Measurements from ENCODE around the gene LPCAT1.
"Not testable (repeated sequence)": the region's sequence is repeated elsewhere in the genome, so short reads cannot be mapped to it uniquely, and the experiment has no call there.

The LPCAT1 gene

GRCh38 chr5:1429066-1429465 is 94.7 kb downstream of the LPCAT1 start:
- DNase-seq (ENCODE audit: low spot score): no peak

DNA sequence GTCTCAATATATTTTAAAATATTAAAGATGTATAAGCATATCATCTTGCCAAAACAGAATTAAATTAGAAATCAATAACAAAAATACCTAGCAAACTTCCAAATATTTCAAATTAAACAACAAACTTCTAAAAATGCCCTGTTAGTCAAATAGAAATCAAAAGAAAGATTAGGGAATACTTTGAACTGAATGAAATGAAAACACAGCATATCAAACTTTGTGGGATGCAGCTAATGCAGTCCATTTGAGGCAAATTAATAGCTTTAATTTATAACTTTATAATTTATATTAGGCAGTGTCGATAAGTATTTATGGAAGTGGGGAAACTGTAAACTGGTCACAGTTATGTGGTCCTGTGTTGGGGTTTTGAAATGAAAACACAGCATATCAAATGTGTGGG is 95.7 kb downstream of the LPCAT1 start:
- DNase-seq (ENCODE audit: low spot score): no peak

DNA sequence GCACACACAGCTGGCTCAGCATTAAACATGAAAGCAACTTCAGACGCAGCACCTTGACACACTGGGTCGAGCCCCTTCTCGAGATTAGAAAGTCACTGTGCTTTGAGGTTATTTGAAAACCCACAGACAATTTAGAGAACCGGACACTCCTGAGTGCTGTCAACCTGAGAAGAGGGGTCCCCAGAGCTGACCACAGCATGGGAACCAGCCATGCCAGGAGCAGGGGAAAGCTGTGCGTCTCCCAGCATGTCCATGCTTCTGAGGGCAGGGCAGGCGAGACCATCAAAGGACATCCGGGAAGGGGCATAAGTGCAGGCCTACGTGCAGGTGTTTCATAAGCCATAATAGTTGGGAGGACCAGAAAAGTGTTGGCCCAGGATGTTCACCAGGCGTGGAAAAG is 99.0 kb downstream of the LPCAT1 start:
- no peak for DNase-seq (ENCODE audit: low spot score)

DNA sequence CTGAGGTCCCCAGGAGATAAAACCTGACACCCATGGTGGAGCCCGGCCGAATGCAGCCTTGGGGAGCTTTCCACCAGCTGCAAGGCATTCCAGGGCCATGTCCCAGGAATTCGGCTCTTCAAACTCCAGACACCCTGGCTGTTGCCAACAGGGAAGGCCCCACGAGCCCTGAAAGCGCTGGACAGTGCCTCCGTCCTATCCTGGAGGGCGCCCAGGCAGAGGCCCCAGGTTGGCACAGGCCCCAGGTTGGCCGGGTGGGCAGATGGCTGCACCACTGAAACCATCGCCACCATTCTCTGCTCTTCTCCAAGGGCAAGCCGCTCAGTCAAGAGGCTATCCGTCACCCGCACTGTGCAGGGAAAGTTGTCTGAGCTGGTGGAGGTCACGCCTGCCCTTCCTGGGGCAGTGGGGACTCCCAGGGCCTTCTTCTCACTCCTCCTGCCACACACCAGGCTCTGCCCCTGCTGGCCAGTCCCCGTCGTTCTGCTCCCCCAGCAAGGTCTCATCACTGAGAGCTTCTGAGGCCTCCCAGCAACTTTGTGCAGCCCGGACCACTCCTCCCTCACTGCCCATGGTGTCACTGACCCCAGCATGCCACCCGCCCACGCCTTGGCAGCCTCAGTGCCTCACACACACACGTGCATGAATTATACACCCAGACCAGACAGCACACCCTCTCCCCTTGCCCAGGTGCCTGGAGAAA is 99.7 kb downstream of the LPCAT1 start:
- DNase-seq (ENCODE audit: low spot score): no peak

DNA sequence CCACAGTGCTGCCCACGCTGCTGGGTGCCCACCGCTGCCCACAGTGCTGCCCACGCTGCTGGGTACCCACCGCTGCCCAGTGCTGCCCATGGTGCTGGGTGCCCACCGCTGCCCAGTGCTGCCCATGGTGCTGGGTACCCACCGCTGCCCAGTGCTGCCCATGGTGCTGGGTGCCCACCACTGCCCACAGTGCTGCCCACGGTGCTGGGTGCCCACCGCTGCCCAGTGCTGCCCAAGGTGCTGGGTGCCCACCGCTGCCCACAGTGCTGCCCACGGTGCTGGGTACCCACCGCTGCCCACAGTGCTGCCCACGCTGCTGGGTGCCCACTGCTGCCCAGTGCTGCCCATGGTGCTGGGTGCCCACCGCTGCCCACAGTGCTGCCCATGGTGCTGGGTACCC is 101.2 kb downstream of the LPCAT1 start:
- DNase-seq (ENCODE audit: low spot score): not testable (repeated sequence)

DNA sequence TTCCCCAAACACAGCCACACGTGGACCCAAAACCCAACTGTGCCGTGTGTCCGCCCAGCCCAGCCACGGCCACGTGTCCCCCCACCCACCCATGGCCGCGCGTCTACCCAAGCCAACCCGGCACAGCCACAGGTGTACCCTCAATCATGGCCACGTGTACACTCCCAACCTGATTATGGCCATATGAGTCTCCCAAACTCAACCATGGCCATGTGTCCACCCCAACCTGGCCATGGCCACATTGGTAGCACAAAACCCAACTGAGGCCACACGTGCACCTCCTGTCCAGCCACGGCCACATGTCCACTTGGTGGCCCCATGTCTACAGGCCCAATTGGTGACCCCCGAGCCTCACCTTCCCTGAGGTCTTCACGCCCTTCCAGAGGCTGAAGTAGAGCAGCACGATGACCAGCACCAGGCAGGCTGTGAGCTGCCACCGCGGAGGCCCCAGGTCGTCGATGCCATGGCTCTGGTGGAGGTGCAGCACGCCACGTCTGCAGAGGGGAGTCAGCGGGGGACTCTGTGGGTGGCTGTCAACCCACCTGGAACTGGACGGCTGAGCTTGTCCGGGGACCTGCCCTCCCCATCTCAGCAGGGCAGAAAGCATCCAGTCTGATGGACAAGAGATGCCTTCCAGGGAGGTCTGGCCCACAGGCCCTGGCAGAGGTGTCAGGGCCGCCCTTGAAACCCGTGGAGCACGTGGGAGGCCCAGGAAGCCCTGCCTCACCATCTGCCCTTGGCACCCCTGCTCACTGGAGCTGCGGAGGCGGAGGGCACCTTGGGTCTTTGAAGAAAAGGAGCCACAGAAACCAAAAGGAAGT is 102.0 kb downstream of the LPCAT1 start:
- DNase-seq (ENCODE audit: low spot score): no peak

GRCh38 chr5:1420211-1421195 is 103.3 kb downstream of the LPCAT1 start:
- DNase-seq (ENCODE audit: low spot score): no peak

DNA sequence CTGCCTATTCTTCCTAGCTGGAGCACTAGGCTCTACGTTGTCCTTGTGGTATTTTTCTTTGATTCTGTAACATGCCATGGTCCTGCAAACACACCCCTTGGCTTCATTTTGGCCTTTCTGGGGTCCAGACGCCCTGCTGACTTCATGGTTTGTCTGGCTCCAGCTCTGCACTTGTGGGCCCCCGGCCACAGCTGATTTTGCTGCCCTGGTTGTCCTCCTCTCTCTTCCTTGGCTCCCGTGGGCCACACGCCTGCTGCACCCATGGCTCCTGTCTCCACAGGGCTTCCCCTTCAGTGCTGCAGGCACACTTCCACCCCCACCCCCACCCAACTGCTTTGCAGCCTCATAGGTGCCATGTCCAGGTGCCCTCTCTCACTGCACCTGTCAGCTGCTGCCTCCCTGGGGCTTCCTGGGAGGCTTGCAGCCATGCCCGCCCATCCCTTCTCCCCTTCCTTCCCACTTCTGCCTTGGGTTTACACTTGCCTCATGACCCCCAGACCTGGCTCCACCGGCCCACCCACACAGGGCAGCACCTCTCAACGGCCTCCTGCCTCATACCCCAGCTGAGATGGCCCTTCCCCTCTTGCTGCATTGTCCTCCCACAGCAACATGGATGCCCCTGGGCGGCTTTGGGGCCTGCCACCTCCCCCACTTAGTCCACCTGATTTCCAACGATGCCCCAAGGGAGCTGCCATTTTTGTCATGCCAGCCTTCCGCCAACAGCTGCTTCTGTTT is 104.1 kb downstream of the LPCAT1 start:
- DNase-seq (ENCODE audit: low spot score): no peak

DNA sequence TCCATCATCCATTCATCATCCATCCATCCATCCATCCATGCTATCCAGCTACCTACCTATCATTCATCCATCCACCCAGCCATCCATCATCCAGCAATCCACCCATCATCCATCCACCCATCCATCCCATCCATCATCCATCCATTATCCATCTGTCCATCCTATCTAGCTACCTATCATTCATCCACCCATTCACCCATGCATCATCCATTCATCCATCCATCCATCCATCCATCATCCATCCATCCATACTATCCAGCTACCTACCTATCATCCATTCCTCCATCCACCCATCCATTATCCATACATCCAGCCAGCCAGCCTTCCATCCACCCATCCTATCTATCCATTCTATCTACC is 104.9 kb downstream of the LPCAT1 start:
- DNase-seq (ENCODE audit: low spot score): no peak

DNA sequence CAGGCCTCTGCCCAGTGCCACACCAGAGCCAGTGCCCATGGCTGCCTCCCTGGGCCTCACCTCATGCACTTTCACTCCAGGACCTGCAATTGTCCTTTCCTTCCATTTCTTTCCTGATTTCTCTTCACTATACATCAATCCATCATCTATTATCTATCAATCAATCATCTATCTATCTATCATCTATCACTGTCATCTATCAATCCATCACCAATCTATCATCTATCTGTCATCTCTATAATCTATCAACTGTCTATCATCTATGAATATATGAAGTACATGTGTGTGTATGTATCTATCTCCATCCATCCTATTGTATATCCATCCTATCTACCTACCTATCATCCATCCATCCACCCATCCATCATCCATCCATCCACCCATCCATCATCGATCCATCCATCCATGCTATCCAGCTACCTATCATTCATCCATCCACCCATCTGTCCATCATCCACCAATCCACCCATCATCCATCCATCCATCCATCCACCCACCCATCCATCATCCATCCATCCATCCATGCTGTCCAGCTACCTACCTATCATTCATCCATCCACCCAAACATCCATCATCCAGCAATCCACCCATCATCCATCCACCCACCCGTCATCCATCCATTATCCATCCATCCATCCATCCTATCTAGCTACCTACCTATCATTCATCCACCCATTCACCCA is 105.4 kb downstream of the LPCAT1 start:
- no peak for DNase-seq (ENCODE audit: low spot score)

DNA sequence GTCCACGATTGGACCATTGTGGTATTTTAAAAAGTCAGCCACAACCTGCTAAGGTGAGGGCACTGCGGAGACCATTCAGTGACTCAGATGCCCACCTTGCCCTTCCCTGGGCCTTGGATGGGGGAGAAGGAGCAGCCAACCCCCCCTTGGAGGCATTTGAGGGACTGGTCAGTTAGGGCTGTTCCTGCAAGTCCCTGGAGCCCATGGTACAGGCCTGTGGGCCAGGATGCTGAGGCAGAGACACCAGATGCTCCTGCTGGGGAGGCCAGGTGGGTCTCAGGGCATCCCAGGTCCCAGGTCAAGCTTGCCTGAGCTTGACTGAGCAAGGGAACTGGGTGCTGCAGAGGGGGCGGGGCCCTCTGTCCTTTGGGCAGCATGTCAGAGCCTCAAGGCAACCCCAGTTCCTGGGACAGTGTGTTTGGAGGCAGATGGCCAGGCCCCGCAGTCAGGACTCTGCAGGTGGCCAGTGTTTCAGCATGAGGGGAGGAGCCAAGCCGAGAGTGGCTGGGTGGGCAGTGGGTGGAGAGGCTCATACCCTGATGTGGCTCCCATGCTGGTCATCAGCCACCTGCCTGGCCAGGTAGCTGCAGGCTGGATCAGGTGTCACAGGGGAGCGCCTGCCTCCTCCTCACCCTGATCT is 106.1 kb downstream of the LPCAT1 start:
- DNase-seq (ENCODE audit: low spot score): no peak

- no peak for DNase-seq (ENCODE audit: low spot score)
Measured at GRCh38 chr5:1416856-1417469, 106.8 kb downstream of the LPCAT1 start.

DNA sequence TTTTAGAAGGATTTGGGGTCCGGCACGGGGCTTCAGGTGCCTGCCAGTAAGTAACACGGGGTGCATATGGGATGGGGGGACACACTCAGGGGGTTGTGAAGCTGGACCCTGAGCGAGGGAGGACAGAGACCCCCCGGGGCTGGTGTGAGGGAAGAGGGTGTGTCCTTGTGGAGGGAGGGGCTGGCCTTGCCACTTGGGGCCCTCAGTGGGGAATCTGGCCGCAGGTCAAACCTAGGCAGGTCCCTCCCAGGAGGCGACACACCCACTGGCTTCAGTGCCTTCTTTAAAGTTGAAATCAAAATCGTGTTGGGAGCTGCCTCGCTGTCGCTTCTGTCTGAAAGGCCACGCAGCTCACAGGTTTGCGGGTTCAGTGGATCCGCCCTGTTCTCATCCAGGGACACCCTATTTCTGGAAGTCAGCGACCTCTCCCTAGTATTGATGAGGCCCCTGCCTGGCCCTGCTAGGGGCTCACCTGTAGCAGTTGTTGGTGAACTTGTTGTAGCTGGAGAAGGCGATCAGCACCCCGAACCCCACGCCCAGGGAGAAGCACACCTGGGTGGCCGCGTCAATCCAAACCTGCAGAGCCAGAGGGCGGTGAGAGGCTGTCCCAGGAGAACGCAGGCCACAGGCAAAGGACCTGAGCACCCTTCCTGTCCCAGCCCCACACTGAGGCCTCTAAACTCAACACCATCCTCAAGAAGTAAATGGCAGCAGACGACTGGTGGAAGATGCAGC is 108.0 kb downstream of the LPCAT1 start:
- no peak for DNase-seq (ENCODE audit: low spot score)

DNA sequence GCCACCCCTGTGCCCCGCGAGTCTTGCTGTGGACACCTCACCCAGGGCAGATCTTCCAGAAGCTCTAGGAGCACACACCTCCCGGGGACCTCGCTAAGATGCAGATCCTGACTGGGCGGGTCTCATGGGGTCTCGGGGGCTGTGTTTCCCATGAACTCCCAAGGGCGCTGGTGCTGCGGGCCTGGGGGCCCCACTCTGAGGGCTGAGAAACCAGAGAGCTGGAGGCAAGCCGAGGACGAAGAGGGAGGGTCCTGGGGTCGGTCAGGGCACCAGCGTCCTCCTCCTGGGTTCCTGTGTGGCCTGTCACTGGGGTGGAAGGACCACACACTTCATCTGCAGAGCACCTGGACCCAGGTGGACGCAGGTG is 108.7 kb downstream of the LPCAT1 start:
- DNase-seq (ENCODE audit: low spot score): no peak

- DNase-seq (ENCODE audit: low spot score): peak; percentile 45
Measured at GRCh38 chr5:1414311-1415058, 109.3 kb downstream of the LPCAT1 start.

GRCh38 chr5:1413611-1414241 is 110.0 kb downstream of the LPCAT1 start:
- no peak for DNase-seq (ENCODE audit: low spot score)

- DNase-seq (ENCODE audit: low spot score): no peak
Measured at GRCh38 chr5:1413211-1413610, 110.5 kb downstream of the LPCAT1 start.

- no peak for DNase-seq (ENCODE audit: low spot score)
Measured at GRCh38 chr5:1412621-1413020, 111.1 kb downstream of the LPCAT1 start.

Measured in SK-N-DZ (cell line).